OCI-LY1 (cell line): ENCODE results near the gene ARID3C.

Source experiments
- H2AFZ ChIP-seq: fragments of 200-600 bp; sonication (generic), shearing (Covaris generic); 2 replicates; pipeline ENCODE4 v1.6.0; 2014; ENCODE audit warnings: antibody characterized with exemption, mild to moderate bottlenecking, low read length
- H3F3A ChIP-seq: fragments of 200-600 bp; sonication (generic), shearing (Covaris generic); 2 replicates; pipeline ENCODE4 v1.6.0; 2014; ENCODE audit warnings: mild to moderate bottlenecking, antibody characterized with exemption, low read length, moderate library complexity; ENCODE audit not compliant: insufficient read depth
- H3K27ac ChIP-seq: fragments of 200-600 bp; sonication (generic); 2 replicates; pipeline ENCODE4 v1.5.1; 2014; ENCODE audit warnings: low read length, mixed run types, mild to moderate bottlenecking, low read depth; ENCODE audit not compliant: poor library complexity, severe bottlenecking
- H3K27me3 ChIP-seq: fragments of 200-600 bp; sonication (generic); 2 replicates; pipeline ENCODE4 v1.6.0; 2014; ENCODE audit warnings: antibody characterized with exemption, mild to moderate bottlenecking, low read length, moderate library complexity; ENCODE audit not compliant: insufficient read depth
- H3K36me3 ChIP-seq: fragments of 200-600 bp; sonication (generic); 2 replicates; pipeline ENCODE4 v1.6.1; 2014; ENCODE audit warnings: mild to moderate bottlenecking, antibody characterized with exemption, low read length, moderate library complexity, mixed read lengths; ENCODE audit not compliant: insufficient read depth
- H3K4me1 ChIP-seq: fragments of 200-600 bp; sonication (generic); 2 replicates; pipeline ENCODE4 v1.5.1; 2014; ENCODE audit warnings: mild to moderate bottlenecking, low read length, moderate library complexity; ENCODE audit not compliant: insufficient read depth, severe bottlenecking
- H3K4me2 ChIP-seq: fragments of 200-600 bp; sonication (generic), shearing (Covaris generic); 2 replicates; pipeline ENCODE4 v1.6.1; 2014; ENCODE audit warnings: low read length
- H3K4me3 ChIP-seq: fragments of 200-600 bp; sonication (generic); 2 replicates; pipeline ENCODE4 v1.5.1; 2014; ENCODE audit warnings: low read length, low read depth, mild to moderate bottlenecking, mixed read lengths; ENCODE audit not compliant: poor library complexity, severe bottlenecking
- H3K79me2 ChIP-seq: fragments of 200-600 bp; shearing (Covaris generic); 2 replicates; pipeline ENCODE4 v1.6.1; 2016; ENCODE audit warnings: mixed run types, low read length, mixed read lengths; ENCODE audit not compliant: insufficient read depth
- H3K9ac ChIP-seq: fragments of 200-600 bp; sonication (generic), shearing (Covaris generic); 2 replicates; pipeline ENCODE4 v1.6.1; 2014; ENCODE audit warnings: mild to moderate bottlenecking, low read length, mixed read lengths
- H3K9me2 ChIP-seq: fragments of 200-600 bp; sonication (generic), shearing (Covaris generic); 2 replicates; pipeline ENCODE4 v1.6.1; 2014; ENCODE audit warnings: low read depth, mild to moderate bottlenecking, low read length, mixed read lengths
- H3K9me3 ChIP-seq: fragments of 200-600 bp; shearing (Covaris generic); 2 replicates; pipeline ENCODE4 v1.6.1; 2014; ENCODE audit warnings: low read length, mixed read lengths
- H4K20me1 ChIP-seq: fragments of 200-600 bp; sonication (generic), shearing (Covaris generic); 2 replicates; pipeline ENCODE4 v1.6.0; 2016; ENCODE audit warnings: mild to moderate bottlenecking, low read length; ENCODE audit not compliant: insufficient read depth
- EZH2 ChIP-seq: fragments of 200-600 bp; sonication (generic), shearing (Covaris generic); IDR thresholded peaks from 2 replicates; pipeline ENCODE4 v1.8.0; 2017; ENCODE audit warnings: borderline replicate concordance, mixed run types, mild to moderate bottlenecking, antibody characterized with exemption, low read length, moderate library complexity, mixed read lengths
- TF ChIP-seq, protein P1 (sequence below): fragments of 200-600 bp; sonication (generic), shearing (Covaris generic); IDR thresholded peaks from 2 replicates; pipeline ENCODE4 v1.5.1; 2017; ENCODE audit warnings: mild to moderate bottlenecking, antibody characterized with exemption, low read length, moderate library complexity, mixed read lengths

The ARID3C gene

DNA sequence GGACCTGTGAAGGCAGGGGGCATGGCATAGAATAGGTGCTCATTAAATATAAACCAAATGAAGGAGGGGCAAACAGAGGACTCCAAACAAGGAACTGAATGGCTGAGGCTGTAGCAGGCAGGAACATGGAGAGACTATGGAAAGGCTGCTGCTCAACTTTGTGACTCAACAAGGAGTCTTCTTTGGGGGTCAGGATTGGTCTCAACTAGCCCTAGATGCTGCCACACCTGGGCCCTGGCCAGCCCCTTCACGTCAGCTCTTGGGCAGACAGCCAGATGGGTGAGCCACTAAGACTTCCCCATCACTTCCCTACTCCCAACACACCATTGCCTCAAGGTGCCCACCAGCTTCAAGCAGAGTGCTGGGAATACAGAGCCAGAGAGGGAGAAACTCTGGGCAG, 28.0 kb downstream of the ARID3C start:
- Histone ChIP-seq H3K4me2 (no peak overlapping the region), H3F3A (no peaks in the 10 kb centered on the region), H3K4me1 (no peaks in the 10 kb centered on the region), H2AFZ (no peak overlapping the region), H3K9me2 (no peaks in the 10 kb centered on the region), H3K27me3 (no peaks in the 10 kb centered on the region), H3K27ac (no peak overlapping the region), H4K20me1 (no peaks in the 10 kb centered on the region), H3K9me3 (no peaks in the 10 kb centered on the region), H3K36me3 (no peaks in the 10 kb centered on the region), H3K79me2 (no peaks in the 10 kb centered on the region), H3K4me3 (no peak overlapping the region), H3K9ac (no peak overlapping the region)
- TF ChIP-seq EZH2: no peak
- TF ChIP-seq, protein P1, sequence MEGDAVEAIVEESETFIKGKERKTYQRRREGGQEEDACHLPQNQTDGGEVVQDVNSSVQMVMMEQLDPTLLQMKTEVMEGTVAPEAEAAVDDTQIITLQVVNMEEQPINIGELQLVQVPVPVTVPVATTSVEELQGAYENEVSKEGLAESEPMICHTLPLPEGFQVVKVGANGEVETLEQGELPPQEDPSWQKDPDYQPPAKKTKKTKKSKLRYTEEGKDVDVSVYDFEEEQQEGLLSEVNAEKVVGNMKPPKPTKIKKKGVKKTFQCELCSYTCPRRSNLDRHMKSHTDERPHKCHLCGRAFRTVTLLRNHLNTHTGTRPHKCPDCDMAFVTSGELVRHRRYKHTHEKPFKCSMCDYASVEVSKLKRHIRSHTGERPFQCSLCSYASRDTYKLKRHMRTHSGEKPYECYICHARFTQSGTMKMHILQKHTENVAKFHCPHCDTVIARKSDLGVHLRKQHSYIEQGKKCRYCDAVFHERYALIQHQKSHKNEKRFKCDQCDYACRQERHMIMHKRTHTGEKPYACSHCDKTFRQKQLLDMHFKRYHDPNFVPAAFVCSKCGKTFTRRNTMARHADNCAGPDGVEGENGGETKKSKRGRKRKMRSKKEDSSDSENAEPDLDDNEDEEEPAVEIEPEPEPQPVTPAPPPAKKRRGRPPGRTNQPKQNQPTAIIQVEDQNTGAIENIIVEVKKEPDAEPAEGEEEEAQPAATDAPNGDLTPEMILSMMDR: no peak

DNA sequence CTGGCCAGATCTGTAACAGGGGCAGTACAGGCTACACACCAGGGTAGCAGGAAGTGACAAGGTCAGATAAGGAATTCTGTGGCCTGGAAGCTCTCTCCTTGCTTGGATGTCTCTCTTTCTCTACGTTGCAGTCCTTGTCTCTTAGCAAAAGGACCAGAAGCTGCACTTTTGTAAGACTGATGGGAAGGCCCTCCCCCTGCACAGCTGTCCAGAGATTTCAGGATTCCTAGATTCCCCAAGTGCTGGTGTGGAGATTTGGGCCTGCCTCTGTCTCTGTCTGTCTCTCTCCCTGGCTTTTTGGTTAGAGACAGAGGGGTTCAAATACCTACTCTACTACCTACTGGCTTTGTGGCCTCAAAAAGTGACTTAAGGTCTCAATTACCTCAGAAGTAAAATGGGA, 29.3 kb downstream of the ARID3C start:
- H3K4me1 ChIP-seq: no peaks in the 10 kb centered on the region
- no peaks in the 10 kb centered on the region for H3K9me3 ChIP-seq
- H3K27me3 ChIP-seq: no peaks in the 10 kb centered on the region
- no peak overlapping the region for H2AFZ ChIP-seq
- no peaks in the 10 kb centered on the region for H3K9me2 ChIP-seq
- no peak overlapping the region for H3K9ac ChIP-seq
- H4K20me1 ChIP-seq: no peaks in the 10 kb centered on the region
- no peak overlapping the region for H3K4me3 ChIP-seq
- TF ChIP-seq, protein P1: no peak
- no peak for TF ChIP-seq EZH2
- no peaks in the 10 kb centered on the region for H3K79me2 ChIP-seq
- H3F3A ChIP-seq: no peaks in the 10 kb centered on the region
- no peaks in the 10 kb centered on the region for H3K36me3 ChIP-seq
- no peak overlapping the region for H3K27ac ChIP-seq
- no peak overlapping the region for H3K4me2 ChIP-seq

DNA sequence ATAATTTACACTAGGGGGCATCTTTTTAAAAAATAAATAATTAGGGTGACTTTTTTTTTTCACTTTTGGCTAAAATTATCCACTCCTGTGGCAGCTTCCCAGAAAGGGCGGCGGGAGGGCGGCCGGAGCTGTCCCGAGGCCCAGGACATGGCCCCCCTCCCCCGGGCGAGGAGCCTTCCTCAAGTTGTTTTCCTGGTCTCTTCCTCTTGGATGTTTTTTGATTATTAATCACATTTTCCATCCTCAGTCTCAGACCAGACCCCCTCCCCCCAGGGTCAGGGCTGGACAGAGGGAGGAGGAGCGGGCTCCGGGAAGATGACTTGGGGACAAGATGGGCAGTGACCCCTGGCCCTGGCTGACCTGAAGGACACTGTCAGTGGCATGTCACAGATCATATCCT, 34.7 kb downstream of the ARID3C start:
- no peaks in the 10 kb centered on the region for H3K9me2 ChIP-seq
- H4K20me1 ChIP-seq: no peaks in the 10 kb centered on the region
- H3K27ac ChIP-seq: no peak overlapping the region
- H3K79me2 ChIP-seq: no peaks in the 10 kb centered on the region
- peaks cover 8% of the 10 kb centered on the region; the same call in 1 of the 2 replicates for H3K27me3 ChIP-seq
- no peaks in the 10 kb centered on the region for H3K36me3 ChIP-seq
- TF ChIP-seq EZH2: no peak
- TF ChIP-seq, protein P1: no peak
- H3K9ac ChIP-seq: no peak overlapping the region
- no peaks in the 10 kb centered on the region for H3K4me1 ChIP-seq
- H3K4me2 ChIP-seq: no peak overlapping the region
- no peak overlapping the region for H3K4me3 ChIP-seq
- no peaks in the 10 kb centered on the region for H3K9me3 ChIP-seq
- H2AFZ ChIP-seq: no peak overlapping the region
- no peaks in the 10 kb centered on the region for H3F3A ChIP-seq
